NB4 (cell line): Measurements from ENCODE around the gene DTNB.

Experiments
- MAX ChIP-seq: IDR thresholded peaks from 2 replicates; pipeline ENCODE4 v1.6.1; 2011; ENCODE audit warnings: low read depth, low read length
- MYC ChIP-seq: IDR thresholded peaks from 2 replicates; pipeline ENCODE4 v1.6.1; 2011; ENCODE audit warnings: low read depth, low read length
- POLR2A ChIP-seq: IDR thresholded peaks from 2 replicates; pipeline ENCODE4 v1.6.1; 2011; ENCODE audit warnings: mild to moderate bottlenecking; ENCODE audit not compliant: insufficient read length; ENCODE audit errors: extremely low read depth
- TF ChIP-seq, protein P1 (sequence below): IDR thresholded peaks from one replicate; pipeline ENCODE4 v1.5.1; 2012; ENCODE audit warnings: low read depth, low read length

DNA sequence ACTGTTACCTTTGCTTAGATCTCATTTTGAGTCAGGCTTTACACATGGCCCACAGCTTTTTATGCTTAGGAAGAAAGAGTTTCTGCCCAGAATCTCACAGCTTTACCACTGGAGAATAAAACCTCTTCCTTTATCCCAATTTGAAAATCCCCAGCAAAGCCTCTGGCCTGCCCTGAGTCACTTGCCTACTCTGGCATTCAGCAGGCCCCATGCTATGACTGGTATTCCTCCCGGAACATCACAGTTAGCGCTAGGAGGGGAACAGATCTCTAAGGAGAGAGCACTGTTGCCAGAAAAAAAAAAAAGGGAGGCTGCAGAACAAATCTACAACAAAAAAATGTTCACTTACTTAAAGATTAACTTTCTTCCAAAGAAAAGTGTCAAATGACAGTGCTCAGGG is 178.8 kb downstream of the DTNB start:
- TF ChIP-seq, protein P1, sequence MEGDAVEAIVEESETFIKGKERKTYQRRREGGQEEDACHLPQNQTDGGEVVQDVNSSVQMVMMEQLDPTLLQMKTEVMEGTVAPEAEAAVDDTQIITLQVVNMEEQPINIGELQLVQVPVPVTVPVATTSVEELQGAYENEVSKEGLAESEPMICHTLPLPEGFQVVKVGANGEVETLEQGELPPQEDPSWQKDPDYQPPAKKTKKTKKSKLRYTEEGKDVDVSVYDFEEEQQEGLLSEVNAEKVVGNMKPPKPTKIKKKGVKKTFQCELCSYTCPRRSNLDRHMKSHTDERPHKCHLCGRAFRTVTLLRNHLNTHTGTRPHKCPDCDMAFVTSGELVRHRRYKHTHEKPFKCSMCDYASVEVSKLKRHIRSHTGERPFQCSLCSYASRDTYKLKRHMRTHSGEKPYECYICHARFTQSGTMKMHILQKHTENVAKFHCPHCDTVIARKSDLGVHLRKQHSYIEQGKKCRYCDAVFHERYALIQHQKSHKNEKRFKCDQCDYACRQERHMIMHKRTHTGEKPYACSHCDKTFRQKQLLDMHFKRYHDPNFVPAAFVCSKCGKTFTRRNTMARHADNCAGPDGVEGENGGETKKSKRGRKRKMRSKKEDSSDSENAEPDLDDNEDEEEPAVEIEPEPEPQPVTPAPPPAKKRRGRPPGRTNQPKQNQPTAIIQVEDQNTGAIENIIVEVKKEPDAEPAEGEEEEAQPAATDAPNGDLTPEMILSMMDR = no peak
- TF ChIP-seq POLR2A (no peak), MYC (no peak), MAX (no peak)
